ENCODE results near the gene CDT1. TPM values are rescaled to one million over a fixed set of nuclear protein-coding genes. Genes with fewer than 3 reads are reported as not detected.
A peak's percentile ranks its signal among the peaks of the same experiment; 100 is the strongest.

CDT1 gene
- total and polyA plus RNA-seq, 2 experiments from 2014 or later = 5.1 to 5.2 TPM

- Histone ChIP-seq H3K27ac (no peak overlapping the region), H3K27me3 (no peaks in the 10 kb centered on the region), H3K36me3 (replicated peaks; ENCODE audit: insufficient read depth, low read depth) (no peaks in the 10 kb centered on the region), H3K4me1 (ENCODE audit: insufficient read depth) (peaks cover 17% of the 10 kb centered on the region), H3K4me3 (no peak overlapping the region), H3K4me2 (no peak overlapping the region), H4K20me1 (ENCODE audit: insufficient read depth, poor library complexity, severe bottlenecking) (peaks cover 6% of the 10 kb centered on the region), H3K79me2 (peaks cover 13% of the 10 kb centered on the region), H3K9me2 (replicated peaks; ENCODE audit: insufficient read depth) (no peaks in the 10 kb centered on the region), H3K9me3 (ENCODE audit: low read depth) (no peaks in the 10 kb centered on the region), H2AFZ (no peak overlapping the region)
- DNase-seq (ENCODE audit: low spot score) = no peak
- TF ChIP-seq CTCF (IDR thresholded peaks at IDR 0.05; ENCODE audit: poor library complexity) (no peak), EZH2 (IDR thresholded peaks at IDR 0.05; ENCODE audit: borderline replicate concordance) (no peak), EZH2phosphoT487 (IDR thresholded peaks at IDR 0.05; ENCODE audit: low read depth, severe bottlenecking, unreplicated experiment) (no peak)
- 90% methylated on average over 13 of the region's 13 CpGs for WGBS (ENCODE audit: low lambda C conversion rate, missing lambda C conversion rate)
Measured at GRCh38 chr16:88814144-88814502, 10.5 kb downstream of the CDT1 start.

- Histone ChIP-seq H3K9me3 (ENCODE audit: low read depth) (no peaks in the 10 kb centered on the region), H3K9me2 (replicated peaks; ENCODE audit: insufficient read depth) (no peaks in the 10 kb centered on the region), H4K20me1 (ENCODE audit: insufficient read depth, poor library complexity, severe bottlenecking) (peaks cover 6% of the 10 kb centered on the region), H3K4me1 (ENCODE audit: insufficient read depth) (peaks cover 15% of the 10 kb centered on the region), H3K27me3 (no peaks in the 10 kb centered on the region), H3K27ac (no peak overlapping the region), H3K4me3 (no peak overlapping the region), H3K79me2 (peaks cover 10% of the 10 kb centered on the region), H3K36me3 (replicated peaks; ENCODE audit: insufficient read depth, low read depth) (no peaks in the 10 kb centered on the region), H3K4me2 (no peak overlapping the region), H2AFZ (no peak overlapping the region)
- TF ChIP-seq CTCF (IDR thresholded peaks at IDR 0.05; ENCODE audit: poor library complexity) (no peak), EZH2phosphoT487 (IDR thresholded peaks at IDR 0.05; ENCODE audit: low read depth, severe bottlenecking, unreplicated experiment) (no peak), EZH2 (IDR thresholded peaks at IDR 0.05; ENCODE audit: borderline replicate concordance) (no peak)
- no peak for DNase-seq (ENCODE audit: low spot score)
- 96% methylated on average over 9 of the region's 10 CpGs for WGBS (ENCODE audit: low lambda C conversion rate, missing lambda C conversion rate)
Measured at GRCh38 chr16:88815227-88815626, 11.6 kb downstream of the CDT1 start.

- TF ChIP-seq EZH2phosphoT487 (IDR thresholded peaks at IDR 0.05; ENCODE audit: low read depth, severe bottlenecking, unreplicated experiment) (no peak), CTCF (IDR thresholded peaks at IDR 0.05; ENCODE audit: poor library complexity) (peak; percentile 60), EZH2 (IDR thresholded peaks at IDR 0.05; ENCODE audit: borderline replicate concordance) (no peak)
- peaks cover 2% of the 10 kb centered on the region for H3K79me2 ChIP-seq
- H2AFZ ChIP-seq = no peak overlapping the region
- peak; percentile 60 for DNase-seq (ENCODE audit: low spot score)
- 70% methylated on average over 14 of the region's 19 CpGs for WGBS (ENCODE audit: low lambda C conversion rate, missing lambda C conversion rate)
- no peaks in the 10 kb centered on the region for H4K20me1 ChIP-seq (ENCODE audit: insufficient read depth, poor library complexity, severe bottlenecking)
- no peak overlapping the region for H3K27ac ChIP-seq
- H3K36me3 ChIP-seq (replicated peaks; ENCODE audit: insufficient read depth, low read depth) = no peaks in the 10 kb centered on the region
- H3K9me3 ChIP-seq (ENCODE audit: low read depth) = no peaks in the 10 kb centered on the region
- no peak overlapping the region for H3K4me3 ChIP-seq
- no peak overlapping the region for H3K4me2 ChIP-seq
- H3K4me1 ChIP-seq (ENCODE audit: insufficient read depth) = peaks cover 7% of the 10 kb centered on the region
- H3K27me3 ChIP-seq = no peaks in the 10 kb centered on the region
- no peaks in the 10 kb centered on the region for H3K9me2 ChIP-seq (replicated peaks; ENCODE audit: insufficient read depth)
Measured at GRCh38 chr16:88815901-88816589, 12.5 kb downstream of the CDT1 start.
